Ovary (tissue), 9 donors: ENCODE data around the gene LMOD1. TPM values are rescaled to one million over a fixed set of nuclear protein-coding genes. Genes with fewer than 3 reads are reported as not detected.

Experiments used
- DNase-seq, 5 donors: peaks; one replicate each; pipeline ENCODE4 v3.0.0-alpha.2; 2019 to 2020
- H3K27ac ChIP-seq, 2 donors: fragments of 200-600 bp; one replicate each; pipeline versions ENCODE4 v1.5.1 to v1.8.0; 2019 to 2022
- H3K27me3 ChIP-seq: fragments of 200-600 bp; one replicate; pipeline ENCODE4 v1.8.0; 2022
- H3K36me3 ChIP-seq: fragments of 200-600 bp; sonication (generic); one replicate; pipeline ENCODE4 v1.5.1; 2019
- H3K4me1 ChIP-seq: one replicate; pipeline ENCODE4 v1.8.1; 2013; ENCODE audit warnings: mild to moderate bottlenecking, moderate library complexity; ENCODE audit not compliant: insufficient read depth
- H3K4me3 ChIP-seq: fragments of 200-600 bp; sonication (generic); one replicate; pipeline ENCODE4 v1.5.1; 2017
- H3K9me3 ChIP-seq, 2 donors: fragments of 200-600 bp in 1 of 2; sonication (generic) in 1 of 2; one replicate each; pipeline versions ENCODE4 v1.5.1 to v1.8.1; 2013 to 2019; ENCODE audit warnings: mild to moderate bottlenecking in 1 of 2, moderate library complexity in 1 of 2
- EP300 ChIP-seq: sonication (generic); formaldehyde crosslinking; IDR thresholded peaks from one replicate; pipeline ENCODE4 v1.6.1; 2017; ENCODE audit warnings: antibody characterized with exemption
- POLR2A ChIP-seq: fragments of 450-650 bp; IDR thresholded peaks from one replicate; pipeline ENCODE4 v1.6.1; 2017; ENCODE audit warnings: antibody characterized with exemption, mild to moderate bottlenecking, moderate library complexity
- WGBS, 3 donors: extraction: QIAGEN DNeasy Blood & Tissue Kit in 1 of 3; methylation state at CpG; one replicate each; pipeline versions ENCODE4 v1.1.5 to v1.1.7; 2013 to 2017; 5-methylcytosine and 5-hydroxymethylcytosine counted together
- intact Hi-C, 4 donors: fragments of 100-400 bp; cut with DNase I; formaldehyde crosslinking; loops; one replicate each; pipeline versions ENCODE4 v1.11.0 to v1.15.1; 2022 to 2023
- polyA plus RNA-seq, 2 donors: library from polyadenylated mRNA; stranded (reverse); fragments of 200-250 nt in 1 of 2; fragments of 350-450 nt in 1 of 2; fragmentation: Illumina TruSeq in 1 of 2; extraction: RNeasy Lipid Tissue Mini Kit (QIAGEN cat#74804) in 1 of 2; gene quantifications; one replicate each; pipeline ENCODE4 v1.2.3, GENCODE V29; 2013 to 2014
- total RNA-seq, 7 donors: library from RNA; depleted of rRNA in 2 of 7; stranded (reverse); fragments of >200 nt in 2 of 7; fragmentation: NEBNext Ultra II Directional in 3 of 7; extraction: Animal tissue kit (Norgen Biotek cat#: 25700) in 3 of 7; gene quantifications; one replicate each; pipeline versions ENCODE4 v1.1.0 to v1.2.4, GENCODE V29; 2016 to 2023
- TF ChIP-seq, protein P1 (sequence below), 3 donors: fragments of 450-650 bp in 2 of 3; fragments of 200-600 bp in 1 of 3; IDR thresholded peaks; one replicate each; pipeline versions ENCODE4 v1.5.1 to v1.8.0; 2016 to 2022; ENCODE audit warnings: antibody characterized with exemption in 3 of 3, mild to moderate bottlenecking in 1 of 3
- donor health status: DM: no; HTN: no; CAD: no; lungs with moderate emphysema.
- donor health status: DM: no; HTN: no; CAD: no.
- donor health status: Bipolar disorder and iron deficiency.
- donor health status: DM: yes; HTN: yes; CAD: no.
- donor health status: DM: no; HTN: no; CAD: no.
- donor health status: DM: yes; HTN: yes; CAD: no.

The LMOD1 gene
- total and polyA plus RNA-seq, 9 donors = 25.6 to 255 (median 92.6) TPM

DNA sequence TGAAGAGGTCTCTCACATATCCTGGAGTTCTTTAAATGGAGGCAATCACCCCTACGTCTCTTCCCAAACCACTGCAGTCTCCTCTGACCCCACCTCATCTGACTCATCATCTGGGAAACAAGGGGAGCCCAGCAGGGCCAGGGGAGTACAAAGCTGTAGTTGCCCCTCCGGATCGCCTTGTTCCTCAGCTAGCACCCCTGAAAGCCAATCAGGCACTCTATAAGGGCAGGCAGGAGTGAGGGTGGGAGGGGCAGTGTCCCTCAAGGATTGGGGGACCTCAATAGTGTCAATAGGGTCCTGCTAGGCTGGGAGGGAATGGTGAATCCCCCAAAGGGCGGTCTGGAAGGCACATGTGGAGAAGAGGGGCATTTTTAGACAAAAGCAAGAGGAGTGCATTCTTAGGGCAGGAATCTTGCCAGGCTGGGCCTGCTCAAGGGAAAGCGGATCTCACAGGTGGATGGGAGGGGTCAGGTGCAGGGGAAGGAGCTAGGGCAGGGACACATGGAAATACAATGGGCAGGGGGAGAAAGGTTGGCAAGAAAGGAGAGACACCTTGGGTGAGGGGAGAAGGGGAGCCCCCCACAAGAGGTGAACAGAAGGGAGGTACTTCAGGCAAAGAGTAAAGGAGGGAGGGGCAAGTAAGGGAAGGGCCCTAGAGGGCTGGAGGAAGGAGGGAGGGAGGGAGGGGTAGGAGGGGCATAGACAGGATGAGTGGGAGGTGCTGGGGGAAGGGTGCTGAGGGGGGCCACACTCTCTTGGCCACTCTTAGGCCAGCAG lies 51.8 kb downstream of the LMOD1 start:
- H3K36me3 ChIP-seq = no peaks in the 10 kb centered on the region
- WGBS, 3 donors = 64% methylated on average over 5 of the region's 5 CpGs
- H3K9me3 ChIP-seq = no peaks in the 10 kb centered on the region
- peak overlapping the region in 1 of 2 donors; percentile 8 for H3K27ac ChIP-seq
- intact Hi-C loops = loop anchor here (2.0 to 10.0 kb wide), 8 partner anchors 48 to 240 kb away; partner anchors contain the start of genes GPR37L1 (in 1 of the 4), LMOD1 (in 1 of the 4), RNPEP (in 1 of the 4) and TIMM17A (in 1 of the 4)
- TF ChIP-seq, protein P1, sequence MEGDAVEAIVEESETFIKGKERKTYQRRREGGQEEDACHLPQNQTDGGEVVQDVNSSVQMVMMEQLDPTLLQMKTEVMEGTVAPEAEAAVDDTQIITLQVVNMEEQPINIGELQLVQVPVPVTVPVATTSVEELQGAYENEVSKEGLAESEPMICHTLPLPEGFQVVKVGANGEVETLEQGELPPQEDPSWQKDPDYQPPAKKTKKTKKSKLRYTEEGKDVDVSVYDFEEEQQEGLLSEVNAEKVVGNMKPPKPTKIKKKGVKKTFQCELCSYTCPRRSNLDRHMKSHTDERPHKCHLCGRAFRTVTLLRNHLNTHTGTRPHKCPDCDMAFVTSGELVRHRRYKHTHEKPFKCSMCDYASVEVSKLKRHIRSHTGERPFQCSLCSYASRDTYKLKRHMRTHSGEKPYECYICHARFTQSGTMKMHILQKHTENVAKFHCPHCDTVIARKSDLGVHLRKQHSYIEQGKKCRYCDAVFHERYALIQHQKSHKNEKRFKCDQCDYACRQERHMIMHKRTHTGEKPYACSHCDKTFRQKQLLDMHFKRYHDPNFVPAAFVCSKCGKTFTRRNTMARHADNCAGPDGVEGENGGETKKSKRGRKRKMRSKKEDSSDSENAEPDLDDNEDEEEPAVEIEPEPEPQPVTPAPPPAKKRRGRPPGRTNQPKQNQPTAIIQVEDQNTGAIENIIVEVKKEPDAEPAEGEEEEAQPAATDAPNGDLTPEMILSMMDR (IDR thresholded peaks at IDR 0.05) = no peak
- TF ChIP-seq POLR2A = no peak
- TF ChIP-seq EP300 = no peak
- no peaks in the 10 kb centered on the region for H3K27me3 ChIP-seq
- DNase-seq = no peak
- no peak overlapping the region for H3K4me3 ChIP-seq
- peaks cover 6% of the 10 kb centered on the region for H3K4me1 ChIP-seq

DNA sequence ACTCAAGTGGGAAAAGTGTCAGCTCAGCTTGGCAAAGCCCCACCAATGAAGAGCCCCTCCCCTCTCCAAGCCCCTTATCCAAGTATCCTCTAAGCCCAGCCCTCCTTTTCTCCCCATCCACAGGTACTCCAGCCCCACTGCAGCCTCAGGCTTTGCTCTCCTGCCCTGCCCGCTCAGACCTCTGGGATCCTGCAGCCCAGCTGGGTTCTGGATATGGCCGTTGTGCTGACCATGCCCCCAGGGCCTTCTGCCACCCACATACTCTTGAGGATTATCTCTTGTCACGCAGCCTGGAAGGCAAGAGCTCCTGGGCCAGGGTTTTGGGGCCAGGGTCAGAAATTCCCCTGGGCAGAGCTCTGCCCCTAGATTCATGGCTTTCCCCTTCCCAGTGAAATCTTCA lies 52.9 kb downstream of the LMOD1 start:
- H3K4me3 ChIP-seq = no peak overlapping the region
- H3K36me3 ChIP-seq = no peaks in the 10 kb centered on the region
- no peak overlapping the region for H3K27ac ChIP-seq
- DNase-seq = no peak
- TF ChIP-seq, protein P1 (IDR thresholded peaks at IDR 0.05) = no peak
- TF ChIP-seq EP300 = no peak
- no peak for TF ChIP-seq POLR2A
- no peaks in the 10 kb centered on the region for H3K27me3 ChIP-seq
- H3K9me3 ChIP-seq = no peaks in the 10 kb centered on the region
- 32 to 51% (median 45%) methylated on average over 3 of the region's 3 CpGs for WGBS, 3 donors
- H3K4me1 ChIP-seq = peaks cover 7% of the 10 kb centered on the region
- intact Hi-C loops = loop anchor here in 3 of 4 donors (5.0 to 10.0 kb wide), 4 partner anchors 64 to 241 kb away; partner anchors contain the start of genes GPR37L1 (in 1 of the 3) and TIMM17A (in 1 of the 3)

DNA sequence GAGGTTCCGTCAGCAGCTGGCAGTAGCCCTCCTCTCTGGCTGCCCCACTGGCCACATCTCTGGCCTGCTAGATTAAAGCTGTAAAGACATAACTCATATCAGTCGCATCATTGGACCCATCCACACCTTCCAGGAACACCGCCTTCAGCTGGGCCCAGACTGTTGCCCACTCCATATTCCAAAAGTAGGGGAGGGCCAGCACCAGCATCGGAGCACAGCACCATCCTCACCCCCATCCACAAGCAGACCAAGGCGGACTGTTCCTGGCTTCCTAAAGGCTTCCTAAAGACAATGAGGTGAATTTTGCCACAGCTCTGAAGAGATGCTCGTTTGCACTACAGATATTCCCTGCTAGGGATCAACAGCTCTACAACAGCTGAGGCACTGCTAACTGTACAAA lies 54.1 kb downstream of the LMOD1 start:
- H3K9me3 ChIP-seq = no peaks in the 10 kb centered on the region
- no peaks in the 10 kb centered on the region for H3K27me3 ChIP-seq
- H3K4me3 ChIP-seq = no peak overlapping the region
- TF ChIP-seq EP300 = no peak
- TF ChIP-seq, protein P1 (IDR thresholded peaks at IDR 0.05) = no peak
- no peak for TF ChIP-seq POLR2A
- intact Hi-C loops = loop anchor here in 3 of 4 donors (5.0 to 10.0 kb wide), 4 partner anchors 65 to 243 kb away; partner anchors contain the start of genes GPR37L1 (in 1 of the 3) and TIMM17A (in 1 of the 3)
- H3K4me1 ChIP-seq = peaks cover 11% of the 10 kb centered on the region
- no peak for DNase-seq
- no peaks in the 10 kb centered on the region for H3K36me3 ChIP-seq
- 84 to 90% (median 85%) methylated on average over 6 of the region's 6 CpGs for WGBS, 3 donors
- H3K27ac ChIP-seq = no peak overlapping the region

DNA sequence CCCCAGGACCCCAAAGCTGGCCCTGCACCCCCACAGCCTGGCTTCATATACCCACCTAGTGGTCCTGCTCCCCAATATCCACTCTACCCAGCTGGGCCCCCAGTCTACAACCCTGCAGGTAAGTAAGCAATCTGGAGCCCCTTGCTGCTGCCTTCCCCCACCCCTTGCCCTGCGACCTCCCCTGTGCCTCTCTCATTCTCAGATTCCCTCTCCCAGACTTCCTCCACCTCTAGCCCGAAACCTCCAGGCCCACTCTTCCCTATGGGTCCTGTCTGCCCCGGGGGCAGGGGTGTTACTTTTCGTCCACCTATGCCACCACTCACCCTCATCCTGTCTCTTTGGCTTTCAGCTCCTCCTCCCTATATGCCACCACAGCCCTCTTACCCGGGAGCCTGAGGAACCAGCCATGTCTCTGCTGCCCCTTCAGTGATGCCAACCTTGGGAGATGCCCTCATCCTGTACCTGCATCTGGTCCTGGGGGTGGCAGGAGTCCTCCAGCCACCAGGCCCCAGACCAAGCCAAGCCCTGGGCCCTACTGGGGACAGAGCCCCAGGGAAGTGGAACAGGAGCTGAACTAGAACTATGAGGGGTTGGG lies 54.8 kb downstream of the LMOD1 start:
- TF ChIP-seq EP300 (no peak), POLR2A (no peak)
- TF ChIP-seq, protein P1 (IDR thresholded peaks at IDR 0.05) = no peak
- peaks cover 11% of the 10 kb centered on the region for H3K4me1 ChIP-seq
- H3K9me3 ChIP-seq = no peaks in the 10 kb centered on the region
- intact Hi-C loops = loop anchor here in 3 of 4 donors (5.0 to 10.0 kb wide), 4 partner anchors 66 to 243 kb away; partner anchors contain the start of genes GPR37L1 (in 1 of the 3) and TIMM17A (in 1 of the 3)
- no peaks in the 10 kb centered on the region for H3K27me3 ChIP-seq
- no peaks in the 10 kb centered on the region for H3K36me3 ChIP-seq
- no peak overlapping the region for H3K27ac ChIP-seq
- H3K4me3 ChIP-seq = no peak overlapping the region
- WGBS, 3 donors = 86 to 92% (median 89%) methylated on average over 5 of the region's 5 CpGs
- no peak for DNase-seq
